DMS53 (cell line): ENCODE results near the gene MACROH2A1.

Source experiments
- DNase-seq: peaks from one replicate; lab custom pipeline; 2025; lab: John Stamatoyannopoulos, UW

Gene MACROH2A1

GRCh38 chr5:135397084-135397483 lies 1.9 kb downstream of the MACROH2A1 start:
- DNase-seq: no peak

GRCh38 chr5:135396459-135397055 lies 2.5 kb downstream of the MACROH2A1 start:
- DNase-seq: no peak

GRCh38 chr5:135395866-135396265 lies 3.2 kb downstream of the MACROH2A1 start:
- DNase-seq: no peak

- no peak for DNase-seq
These were observed 3.6 kb downstream of the MACROH2A1 start for GRCh38 chr5:135395451-135395850.

- DNase-seq: no peak
These were observed 4.9 kb downstream of the MACROH2A1 start for GRCh38 chr5:135394095-135394494.

- no peak for DNase-seq
These were observed 5.3 kb downstream of the MACROH2A1 start for GRCh38 chr5:135393691-135394090.

- no peak for DNase-seq
These were observed 5.8 kb downstream of the MACROH2A1 start for GRCh38 chr5:135393229-135393628.

- DNase-seq: no peak
These were observed 6.8 kb downstream of the MACROH2A1 start for GRCh38 chr5:135392256-135392655.

GRCh38 chr5:135391869-135392255 lies 7.2 kb downstream of the MACROH2A1 start:
- no peak for DNase-seq

- no peak for DNase-seq
These were observed 7.7 kb downstream of the MACROH2A1 start for GRCh38 chr5:135391116-135391868.

- no peak for DNase-seq
These were observed 10.1 kb downstream of the MACROH2A1 start for GRCh38 chr5:135388860-135389435.

- no peak for DNase-seq
These were observed 11.4 kb downstream of the MACROH2A1 start for GRCh38 chr5:135387629-135387960.

GRCh38 chr5:135386886-135387628 lies 12.0 kb downstream of the MACROH2A1 start:
- no peak for DNase-seq

- no peak for DNase-seq
These were observed 12.9 kb downstream of the MACROH2A1 start for GRCh38 chr5:135386096-135386495.

GRCh38 chr5:135385576-135385975 lies 13.5 kb downstream of the MACROH2A1 start:
- DNase-seq: no peak

- no peak for DNase-seq
These were observed 14.1 kb downstream of the MACROH2A1 start for GRCh38 chr5:135384898-135385297.

GRCh38 chr5:135383803-135384495 lies 15.1 kb downstream of the MACROH2A1 start:
- DNase-seq: no peak

GRCh38 chr5:135382981-135383380 lies 16.1 kb downstream of the MACROH2A1 start:
- no peak for DNase-seq

- DNase-seq: no peak
These were observed 16.8 kb downstream of the MACROH2A1 start for GRCh38 chr5:135382106-135382790.

GRCh38 chr5:135379046-135379654 lies 19.9 kb downstream of the MACROH2A1 start:
- no peak for DNase-seq
